Neural progenitor cell (in vitro differentiated cells): ENCODE measurements around the gene GBP5. TPM values are rescaled to one million over a fixed set of nuclear protein-coding genes. Genes with fewer than 3 reads are reported as not detected.
"Not testable (repeated sequence)": the region's sequence is repeated elsewhere in the genome, so short reads cannot be mapped to it uniquely, and the experiment has no call there.

Experiments
- DNase-seq: peaks from one replicate; pipeline ENCODE4 v3.0.0-alpha.2; 2016; ENCODE audit warnings: low spot score
- H2AFZ ChIP-seq: fragments of 200-600 bp; sonication (generic); replicated peaks from 2 replicates; pipeline ENCODE4 v1.6.1; 2016; ENCODE audit warnings: antibody characterized with exemption
- H3F3A ChIP-seq: fragments of 200-600 bp; sonication (generic); 2 replicates; pipeline ENCODE4 v1.6.1; 2016; ENCODE audit warnings: antibody characterized with exemption, low read depth
- H3K27ac ChIP-seq: fragments of 200-600 bp; sonication (generic); 2 replicates; pipeline ENCODE4 v1.5.1; 2016; ENCODE audit warnings: mild to moderate bottlenecking
- H3K27me3 ChIP-seq: fragments of 200-600 bp; sonication (generic); 2 replicates; pipeline ENCODE4 v1.6.1; 2016; ENCODE audit warnings: mild to moderate bottlenecking, moderate library complexity
- H3K36me3 ChIP-seq: fragments of 200-600 bp; sonication (generic); 2 replicates; pipeline ENCODE4 v1.5.1; 2016
- H3K4me1 ChIP-seq: fragments of 200-600 bp; sonication (generic); 2 replicates; pipeline ENCODE4 v1.6.1; 2016; ENCODE audit warnings: mixed run types
- H3K4me2 ChIP-seq: fragments of 200-600 bp; sonication (generic); 2 replicates; pipeline ENCODE4 v1.6.1; 2016
- H3K4me3 ChIP-seq: fragments of 200-600 bp; sonication (generic); 2 replicates; pipeline ENCODE4 v1.5.1; 2016
- H3K79me2 ChIP-seq: fragments of 200-600 bp; sonication (generic); 2 replicates; pipeline ENCODE4 v1.6.1; 2016; ENCODE audit warnings: low read depth
- H3K9ac ChIP-seq: fragments of 200-600 bp; sonication (generic); 2 replicates; pipeline ENCODE4 v1.6.1; 2016
- H3K9me3 ChIP-seq: fragments of 200-600 bp; sonication (generic); 2 replicates; pipeline ENCODE4 v1.5.1; 2016; ENCODE audit warnings: low read depth
- H4K20me1 ChIP-seq: fragments of 200-600 bp; sonication (generic); 2 replicates; pipeline ENCODE4 v1.6.1; 2016; ENCODE audit warnings: low read depth
- H3K27ac Mint-ChIP-seq: 3 replicates; pipeline ENCODE4 v1.8.0; 2021; ENCODE audit warnings: mixed read lengths
- H3K27me3 Mint-ChIP-seq: 2 replicates; pipeline ENCODE4 v1.8.0; 2022; ENCODE audit warnings: low read depth, mild to moderate bottlenecking, inconsistent platforms, moderate library complexity, mixed read lengths; ENCODE audit not compliant: insufficient read depth
- H3K36me3 Mint-ChIP-seq: 3 replicates; pipeline ENCODE4 v1.8.0; 2021; ENCODE audit warnings: mixed read lengths
- H3K4me1 Mint-ChIP-seq: 3 replicates; pipeline ENCODE4 v1.8.0; 2021; ENCODE audit warnings: mixed read lengths
- H3K4me3 Mint-ChIP-seq: 3 replicates; pipeline ENCODE4 v1.8.0; 2021; ENCODE audit warnings: mild to moderate bottlenecking, moderate library complexity, mixed read lengths
- H3K9me3 Mint-ChIP-seq: 3 replicates; pipeline ENCODE4 v1.8.0; 2020; ENCODE audit warnings: mixed read lengths
- CTCF ChIP-seq: fragments of 200-600 bp; sonication (generic); IDR thresholded peaks from 2 replicates; pipeline ENCODE4 v1.5.1; 2017; ENCODE audit warnings: antibody characterized with exemption, mild to moderate bottlenecking
- EZH2 ChIP-seq: fragments of 200-600 bp; sonication (generic); IDR thresholded peaks from 2 replicates; pipeline ENCODE4 v1.6.1; 2017; ENCODE audit warnings: antibody characterized with exemption, mild to moderate bottlenecking, moderate library complexity
- EZH2phosphoT487 ChIP-seq: fragments of 200-600 bp; sonication (generic); IDR thresholded peaks from 2 replicates; pipeline ENCODE4 v1.6.1; 2017; ENCODE audit warnings: antibody characterized with exemption
- total RNA-seq: library from RNA; depleted of rRNA; stranded (reverse); fragments of >200 nt; gene quantifications from 2 replicates; pipeline ENCODE4 v1.2.3, GENCODE V29; 2015; ENCODE audit warnings: low replicate concordance

The GBP5 gene
- total RNA-seq, 1 donor from 2014 or later: not detected

GRCh38 chr1:89302697-89303332 lies 30.2 kb upstream of the GBP5 start:
- Histone ChIP-seq H2AFZ (no peak overlapping the region), H3K27me3 (no peaks in the 10 kb centered on the region), H3K27ac (no peak overlapping the region), H3K4me2 (no peak overlapping the region), H3F3A (no peaks in the 10 kb centered on the region), H4K20me1 (no peaks in the 10 kb centered on the region), H3K36me3 (no peaks in the 10 kb centered on the region), H3K4me3 (no peak overlapping the region), H3K79me2 (no peaks in the 10 kb centered on the region), H3K9ac (no peak overlapping the region), H3K9me3 (no peaks in the 10 kb centered on the region), H3K4me1 (no peaks in the 10 kb centered on the region)
- Mint-ChIP-seq H3K4me3 (no peak overlapping the region), H3K4me1 (no peaks in the 10 kb centered on the region), H3K36me3 (no peaks in the 10 kb centered on the region), H3K27ac (no peak overlapping the region), H3K9me3 (no peaks in the 10 kb centered on the region), H3K27me3 (peaks cover 4% of the 10 kb centered on the region)
- no peak for DNase-seq
- TF ChIP-seq EZH2: no peak
- no peak for TF ChIP-seq CTCF
- no peak for TF ChIP-seq EZH2phosphoT487

- H3K36me3 Mint-ChIP-seq, H3K27me3 Mint-ChIP-seq, H2AFZ ChIP-seq, H3K27ac ChIP-seq, H3K27ac Mint-ChIP-seq, H3K4me3 Mint-ChIP-seq, H3K4me1 ChIP-seq, H3K27me3 ChIP-seq, H3K4me1 Mint-ChIP-seq, H3K9ac ChIP-seq, H3F3A ChIP-seq, H4K20me1 ChIP-seq, H3K4me3 ChIP-seq, DNase-seq, H3K36me3 ChIP-seq, H3K4me2 ChIP-seq, H3K9me3 Mint-ChIP-seq, H3K9me3 ChIP-seq, H3K79me2 ChIP-seq: not testable (repeated sequence)
Observed at GRCh38 chr1:89299739-89300463, 27.2 kb upstream of the GBP5 start.

DNA sequence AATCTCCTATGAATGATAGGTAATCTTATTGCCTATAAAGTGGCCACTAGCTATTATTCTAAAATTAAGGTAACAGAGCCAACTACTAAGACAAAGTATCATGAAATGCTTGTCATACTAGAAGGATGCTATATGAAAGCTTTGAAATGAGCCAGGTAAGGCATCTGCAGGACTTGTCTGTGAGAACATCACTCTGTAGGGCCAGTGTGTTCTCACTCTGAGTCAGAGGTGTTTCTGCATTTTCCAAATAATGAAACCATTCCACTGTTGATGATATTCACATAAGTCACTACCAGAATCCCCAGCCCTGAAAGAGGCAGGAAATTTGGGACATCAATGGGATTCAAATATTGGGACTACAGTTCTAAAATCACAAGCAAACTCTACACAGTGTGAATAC lies 25.8 kb upstream of the GBP5 start:
- H3K9me3 ChIP-seq: no peaks in the 10 kb centered on the region
- H2AFZ ChIP-seq: no peak overlapping the region
- H3K27me3 Mint-ChIP-seq: peaks cover 2% of the 10 kb centered on the region
- no peaks in the 10 kb centered on the region for H3K36me3 ChIP-seq
- no peak for TF ChIP-seq CTCF
- H3K4me3 Mint-ChIP-seq: no peak overlapping the region
- no peaks in the 10 kb centered on the region for H3K27me3 ChIP-seq
- H3K4me1 ChIP-seq: no peaks in the 10 kb centered on the region
- no peaks in the 10 kb centered on the region for H4K20me1 ChIP-seq
- no peak overlapping the region for H3K4me3 ChIP-seq
- H3K9ac ChIP-seq: no peak overlapping the region
- H3K36me3 Mint-ChIP-seq: no peaks in the 10 kb centered on the region
- H3K27ac ChIP-seq: no peak overlapping the region
- H3K27ac Mint-ChIP-seq: no peak overlapping the region
- no peak for DNase-seq
- H3K9me3 Mint-ChIP-seq: peaks cover 5% of the 10 kb centered on the region
- H3K4me2 ChIP-seq: no peak overlapping the region
- H3K4me1 Mint-ChIP-seq: no peaks in the 10 kb centered on the region
- no peaks in the 10 kb centered on the region for H3F3A ChIP-seq
- H3K79me2 ChIP-seq: no peaks in the 10 kb centered on the region

GRCh38 chr1:89295187-89295586 lies 22.5 kb upstream of the GBP5 start:
- H3K36me3 Mint-ChIP-seq: no peaks in the 10 kb centered on the region
- Histone ChIP-seq H4K20me1 (no peaks in the 10 kb centered on the region), H3K9ac (no peak overlapping the region), H3K79me2 (no peaks in the 10 kb centered on the region), H3K4me3 (no peak overlapping the region), H2AFZ (no peak overlapping the region), H3K4me1 (no peaks in the 10 kb centered on the region), H3K36me3 (no peaks in the 10 kb centered on the region), H3F3A (no peaks in the 10 kb centered on the region), H3K27ac (no peak overlapping the region), H3K9me3 (no peaks in the 10 kb centered on the region), H3K4me2 (no peak overlapping the region), H3K27me3 (no peaks in the 10 kb centered on the region)
- H3K4me3 Mint-ChIP-seq: no peak overlapping the region
- peaks cover 11% of the 10 kb centered on the region for H3K9me3 Mint-ChIP-seq
- H3K4me1 Mint-ChIP-seq: no peaks in the 10 kb centered on the region
- DNase-seq: no peak
- H3K27ac Mint-ChIP-seq: no peak overlapping the region
- no peak for TF ChIP-seq EZH2
- no peak for TF ChIP-seq CTCF
- no peak for TF ChIP-seq EZH2phosphoT487
- peaks cover 2% of the 10 kb centered on the region for H3K27me3 Mint-ChIP-seq
